Karpas-422 (cell line): Measurements from ENCODE around the gene POU6F1. TPM values are rescaled to one million over a fixed set of nuclear protein-coding genes. Genes with fewer than 3 reads are reported as not detected.

ENCODE experiments used
- DNase-seq: peaks from one replicate; pipeline ENCODE4 v3.0.0-alpha.2; 2015
- H2AFZ ChIP-seq: fragments of 200-600 bp; sonication (generic); 2 replicates; pipeline ENCODE4 v1.6.1; 2014; ENCODE audit warnings: antibody characterized with exemption, low read length, mixed read lengths
- H3K27ac ChIP-seq: fragments of 200-600 bp; sonication (generic); 2 replicates; pipeline ENCODE4 v1.5.1; 2014; ENCODE audit warnings: mild to moderate bottlenecking, low read length, moderate library complexity
- H3K27me3 ChIP-seq: fragments of 200-600 bp; sonication (generic); 2 replicates; pipeline ENCODE4 v1.6.1; 2014; ENCODE audit warnings: low read length, mixed read lengths
- H3K36me3 ChIP-seq: fragments of 200-600 bp; sonication (generic); 2 replicates; pipeline ENCODE4 v1.6.1; 2014; ENCODE audit warnings: low read length, mixed read lengths; ENCODE audit not compliant: insufficient read depth
- H3K4me1 ChIP-seq: fragments of 200-600 bp; sonication (generic); 2 replicates; pipeline ENCODE4 v1.6.1; 2014; ENCODE audit warnings: mild to moderate bottlenecking, low read length, mixed read lengths
- H3K4me2 ChIP-seq: fragments of 200-600 bp; sonication (generic); 2 replicates; pipeline ENCODE4 v1.6.1; 2014; ENCODE audit warnings: low read length, low read depth, mild to moderate bottlenecking; ENCODE audit not compliant: poor library complexity, severe bottlenecking
- H3K4me3 ChIP-seq: fragments of 200-600 bp; sonication (generic); 2 replicates; pipeline ENCODE4 v1.5.1; 2014; ENCODE audit warnings: mild to moderate bottlenecking, antibody characterized with exemption, low read length, mixed read lengths
- H3K79me2 ChIP-seq: fragments of 200-600 bp; sonication (generic); 2 replicates; pipeline ENCODE4 v1.6.1; 2014; ENCODE audit warnings: mild to moderate bottlenecking, low read length, mixed read lengths
- H3K9ac ChIP-seq: fragments of 200-600 bp; sonication (generic); 2 replicates; pipeline ENCODE4 v1.6.0; 2014; ENCODE audit warnings: low read length
- H3K9me2 ChIP-seq: fragments of 200-600 bp; sonication (generic), shearing (Covaris generic); replicated peaks from 2 replicates; pipeline ENCODE4 v1.6.0; 2014; ENCODE audit warnings: mild to moderate bottlenecking, low read length, moderate library complexity; ENCODE audit not compliant: insufficient read depth
- H3K9me3 ChIP-seq: fragments of 300-700, 200-600 bp; sonication (generic); 2 replicates; pipeline ENCODE4 v1.6.1; 2014; ENCODE audit warnings: low read length, mixed read lengths
- H4K20me1 ChIP-seq: fragments of 200-600 bp; sonication (generic); 2 replicates; pipeline ENCODE4 v1.6.1; 2014; ENCODE audit warnings: mild to moderate bottlenecking, antibody characterized with exemption, low read length, low read depth; ENCODE audit not compliant: insufficient read depth
- total RNA-seq: library from RNA; depleted of rRNA; stranded (reverse); fragments of >200 nt; shearing (Covaris generic); gene quantifications from 2 replicates; pipeline ENCODE4 v1.2.3, GENCODE V29; 2014; ENCODE audit warnings: low replicate concordance

POU6F1 gene
- total RNA-seq, 1 experiment from 2014 or later = 1.6 TPM

GRCh38 chr12:51214895-51215294, 3.0 kb downstream of the POU6F1 start:
- no peak overlapping the region for H3K27ac ChIP-seq
- no peak overlapping the region for H3K4me3 ChIP-seq
- H4K20me1 ChIP-seq = no peaks in the 10 kb centered on the region
- no peaks in the 10 kb centered on the region for H3K9me2 ChIP-seq
- no peak overlapping the region for H3K4me2 ChIP-seq
- no peaks in the 10 kb centered on the region for H3K27me3 ChIP-seq
- no peaks in the 10 kb centered on the region for H3K9me3 ChIP-seq
- H3K79me2 ChIP-seq = no peaks in the 10 kb centered on the region
- no peak overlapping the region for H3K9ac ChIP-seq
- peaks cover 12% of the 10 kb centered on the region for H3K4me1 ChIP-seq
- DNase-seq = no peak
- H2AFZ ChIP-seq = no peak overlapping the region
- no peaks in the 10 kb centered on the region for H3K36me3 ChIP-seq

GRCh38 chr12:51210690-51211395, 7.0 kb downstream of the POU6F1 start:
- no peaks in the 10 kb centered on the region for H3K9me3 ChIP-seq

GRCh38 chr12:51209259-51209658, 8.6 kb downstream of the POU6F1 start:
- Histone ChIP-seq H3K9me2 (no peaks in the 10 kb centered on the region), H3K27me3 (no peaks in the 10 kb centered on the region), H4K20me1 (no peaks in the 10 kb centered on the region), H3K4me2 (no peak overlapping the region), H3K36me3 (no peaks in the 10 kb centered on the region), H2AFZ (no peak overlapping the region), H3K9ac (no peak overlapping the region), H3K9me3 (no peaks in the 10 kb centered on the region), H3K79me2 (no peaks in the 10 kb centered on the region), H3K4me3 (no peak overlapping the region), H3K4me1 (no peaks in the 10 kb centered on the region), H3K27ac (no peak overlapping the region)
- DNase-seq = no peak

More at GRCh38 chr12:51210690-51211395, 7.0 kb downstream of the POU6F1 start:
- Histone ChIP-seq H3K79me2 (no peaks in the 10 kb centered on the region), H3K4me1 (no peaks in the 10 kb centered on the region), H2AFZ (no peak overlapping the region), H3K27me3 (no peaks in the 10 kb centered on the region), H3K27ac (no peak overlapping the region), H3K9ac (no peak overlapping the region), H3K9me2 (no peaks in the 10 kb centered on the region), H3K36me3 (no peaks in the 10 kb centered on the region), H3K4me3 (no peak overlapping the region), H4K20me1 (no peaks in the 10 kb centered on the region), H3K4me2 (no peak overlapping the region)
- DNase-seq = no peak

GRCh38 chr12:51208016-51208660, 9.7 kb downstream of the POU6F1 start:
- no peaks in the 10 kb centered on the region for H3K79me2 ChIP-seq
- no peaks in the 10 kb centered on the region for H3K36me3 ChIP-seq
- H3K4me2 ChIP-seq = no peak overlapping the region
- no peak overlapping the region for H3K9ac ChIP-seq
- H3K9me3 ChIP-seq = no peaks in the 10 kb centered on the region
- no peaks in the 10 kb centered on the region for H3K27me3 ChIP-seq
- H3K27ac ChIP-seq = no peak overlapping the region
- no peaks in the 10 kb centered on the region for H4K20me1 ChIP-seq
- DNase-seq = no peak
- no peaks in the 10 kb centered on the region for H3K9me2 ChIP-seq
- no peak overlapping the region for H3K4me3 ChIP-seq
- no peak overlapping the region for H2AFZ ChIP-seq
- H3K4me1 ChIP-seq = no peaks in the 10 kb centered on the region

- Histone ChIP-seq H3K27ac (no peak overlapping the region), H3K4me2 (no peak overlapping the region), H3K9me2 (no peaks in the 10 kb centered on the region), H4K20me1 (no peaks in the 10 kb centered on the region), H3K36me3 (no peaks in the 10 kb centered on the region), H3K4me3 (no peak overlapping the region), H3K27me3 (no peaks in the 10 kb centered on the region), H3K9me3 (no peaks in the 10 kb centered on the region), H2AFZ (no peak overlapping the region), H3K9ac (no peak overlapping the region), H3K4me1 (no peaks in the 10 kb centered on the region), H3K79me2 (no peaks in the 10 kb centered on the region)
- no peak for DNase-seq
Measured at GRCh38 chr12:51205350-51205749, 12.5 kb downstream of the POU6F1 start.

GRCh38 chr12:51202718-51203117, 15.1 kb downstream of the POU6F1 start:
- Histone ChIP-seq H3K27me3 (no peaks in the 10 kb centered on the region), H3K36me3 (no peaks in the 10 kb centered on the region), H3K4me1 (no peaks in the 10 kb centered on the region), H3K9me2 (no peaks in the 10 kb centered on the region), H4K20me1 (no peaks in the 10 kb centered on the region), H3K4me2 (no peak overlapping the region), H3K9ac (no peak overlapping the region), H3K27ac (no peak overlapping the region), H3K4me3 (no peak overlapping the region), H3K9me3 (no peaks in the 10 kb centered on the region), H3K79me2 (no peaks in the 10 kb centered on the region), H2AFZ (no peak overlapping the region)
- DNase-seq = no peak

- Histone ChIP-seq H3K27me3 (no peaks in the 10 kb centered on the region), H3K36me3 (no peaks in the 10 kb centered on the region), H3K9ac (no peak overlapping the region), H3K79me2 (no peaks in the 10 kb centered on the region), H3K4me3 (no peak overlapping the region), H2AFZ (no peak overlapping the region), H3K4me1 (no peaks in the 10 kb centered on the region), H3K9me2 (no peaks in the 10 kb centered on the region), H3K27ac (no peak overlapping the region), H4K20me1 (no peaks in the 10 kb centered on the region), H3K9me3 (no peaks in the 10 kb centered on the region), H3K4me2 (no peak overlapping the region)
- DNase-seq = no peak
Measured at GRCh38 chr12:51200806-51201205, 17.1 kb downstream of the POU6F1 start.

GRCh38 chr12:51200156-51200555, 17.7 kb downstream of the POU6F1 start:
- no peak for DNase-seq
- Histone ChIP-seq H3K9ac (no peak overlapping the region), H3K79me2 (no peaks in the 10 kb centered on the region), H3K27me3 (no peaks in the 10 kb centered on the region), H4K20me1 (no peaks in the 10 kb centered on the region), H3K9me3 (no peaks in the 10 kb centered on the region), H3K27ac (no peak overlapping the region), H2AFZ (no peak overlapping the region), H3K4me2 (no peak overlapping the region), H3K36me3 (no peaks in the 10 kb centered on the region), H3K9me2 (no peaks in the 10 kb centered on the region), H3K4me3 (no peak overlapping the region), H3K4me1 (no peaks in the 10 kb centered on the region)
